ENCODE measurements around the gene SHE. TPM values are rescaled to one million over a fixed set of nuclear protein-coding genes. Genes with fewer than 3 reads are reported as not detected.

Gene SHE
- total RNA-seq (2022): not detected in 2 replicates
- percentile 4 among the genes with signal in this experiment for Bru-seq, nascent RNA
- percentile 4 among the genes with signal in this experiment for BruChase-seq, experiment 1, labeled RNA remaining after a 6-hour chase
- not detected for BruChase-seq, experiment 2, labeled RNA remaining after a 2-hour chase
- long read RNA-seq: 0 reads

GRCh38 chr1:154502066-154502743 lies at the start of gene SHE, which contains the start of gene TDRD10:
SHE (minus strand) TSS chr1:154502412; CDS start chr1:154502026, 386 bp downstream.
TDRD10 (plus strand) TSS chr1:154502219; CDS start chr1:154506904, 4,685 bp downstream.
- CTCF ChIA-PET: no interaction called here
- peak within 1 kb of the TSS; percentile 50 for H3K4me3 Mint-ChIP-seq (ENCODE audit: low read depth, unreplicated experiment)
- H3K4me1 Mint-ChIP-seq (ENCODE audit: low read depth, unreplicated experiment): no peaks in the 10 kb centered on the region
- H3K36me3 Mint-ChIP-seq (ENCODE audit: insufficient read depth, unreplicated experiment): no peaks in the 10 kb centered on the region
- no peaks in the 10 kb centered on the region for H3K9me3 Mint-ChIP-seq (ENCODE audit: low read depth, unreplicated experiment)
- peaks cover 80% of the 10 kb centered on the region for H3K27me3 Mint-ChIP-seq (ENCODE audit: unreplicated experiment)
- intact Hi-C loops (cut with micrococcal nuclease; ENCODE audit: unreplicated experiment): no loop called here
- BruUV-seq (replicated peaks): no TSS peak
- H3K27ac Mint-ChIP-seq (ENCODE audit: unreplicated experiment): no peak within 1 kb of the TSS
- DNase-seq: no peak
- no peak for TF ChIP-seq CTCF (IDR thresholded peaks at IDR 0.05; ENCODE audit: unreplicated experiment)

- TF ChIP-seq CTCF (IDR thresholded peaks at IDR 0.05; ENCODE audit: unreplicated experiment): no peak
- CTCF ChIA-PET: no interaction called here
- Mint-ChIP-seq H3K4me1 (ENCODE audit: low read depth, unreplicated experiment) (peaks cover 21% of the 10 kb centered on the region), H3K9me3 (ENCODE audit: low read depth, unreplicated experiment) (no peaks in the 10 kb centered on the region), H3K27ac (ENCODE audit: unreplicated experiment) (no peak overlapping the region), H3K27me3 (ENCODE audit: unreplicated experiment) (no peaks in the 10 kb centered on the region), H3K4me3 (ENCODE audit: low read depth, unreplicated experiment) (no peak overlapping the region), H3K36me3 (ENCODE audit: insufficient read depth, unreplicated experiment) (peaks cover 44% of the 10 kb centered on the region)
- BruUV-seq (replicated peaks): no TSS peak
- no peak for DNase-seq
- intact Hi-C loops (cut with micrococcal nuclease; ENCODE audit: unreplicated experiment): no loop called here
These were observed 49.3 kb upstream of the SHE start for GRCh38 chr1:154551474-154551873.

GRCh38 chr1:154550657-154551056 lies 48.4 kb upstream of the SHE start:
- H3K36me3 Mint-ChIP-seq (ENCODE audit: insufficient read depth, unreplicated experiment): peaks cover 35% of the 10 kb centered on the region
- intact Hi-C loops (cut with micrococcal nuclease; ENCODE audit: unreplicated experiment): no loop called here
- no TSS peak for BruUV-seq (replicated peaks)
- no peak for DNase-seq
- H3K27ac Mint-ChIP-seq (ENCODE audit: unreplicated experiment): no peak overlapping the region
- H3K4me3 Mint-ChIP-seq (ENCODE audit: low read depth, unreplicated experiment): no peak overlapping the region
- CTCF ChIA-PET: no interaction called here
- peaks cover 2% of the 10 kb centered on the region for H3K27me3 Mint-ChIP-seq (ENCODE audit: unreplicated experiment)
- TF ChIP-seq CTCF (IDR thresholded peaks at IDR 0.05; ENCODE audit: unreplicated experiment): no peak
- H3K9me3 Mint-ChIP-seq (ENCODE audit: low read depth, unreplicated experiment): no peaks in the 10 kb centered on the region
- peaks cover 14% of the 10 kb centered on the region for H3K4me1 Mint-ChIP-seq (ENCODE audit: low read depth, unreplicated experiment)

- Mint-ChIP-seq H3K4me1 (ENCODE audit: low read depth, unreplicated experiment) (peaks cover 14% of the 10 kb centered on the region), H3K9me3 (ENCODE audit: low read depth, unreplicated experiment) (no peaks in the 10 kb centered on the region), H3K27ac (ENCODE audit: unreplicated experiment) (no peak overlapping the region), H3K27me3 (ENCODE audit: unreplicated experiment) (peaks cover 8% of the 10 kb centered on the region), H3K4me3 (ENCODE audit: low read depth, unreplicated experiment) (no peak overlapping the region), H3K36me3 (ENCODE audit: insufficient read depth, unreplicated experiment) (peaks cover 30% of the 10 kb centered on the region)
- BruUV-seq (replicated peaks): TSS peak; percentile 23
- intact Hi-C loops (cut with micrococcal nuclease; ENCODE audit: unreplicated experiment): no loop called here
- no peak for TF ChIP-seq CTCF (IDR thresholded peaks at IDR 0.05; ENCODE audit: unreplicated experiment)
- DNase-seq: no peak
- CTCF ChIA-PET: no interaction called here
These were observed 47.9 kb upstream of the SHE start for GRCh38 chr1:154550070-154550469.

Measured in Calu3 (cell line).